Activated CD8-positive, alpha-beta memory T cell treated with anti-CD3 and anti-CD28 coated beads for 24 hours (primary cell): ENCODE data around the gene DCAF12.
"Not testable (repeated sequence)": the region's sequence is repeated elsewhere in the genome, so short reads cannot be mapped to it uniquely, and the experiment has no call there.

Experiments used
- DNase-seq: peaks from one replicate; pipeline ENCODE4 v3.0.0-alpha.2; 2020

The DCAF12 gene

DNA sequence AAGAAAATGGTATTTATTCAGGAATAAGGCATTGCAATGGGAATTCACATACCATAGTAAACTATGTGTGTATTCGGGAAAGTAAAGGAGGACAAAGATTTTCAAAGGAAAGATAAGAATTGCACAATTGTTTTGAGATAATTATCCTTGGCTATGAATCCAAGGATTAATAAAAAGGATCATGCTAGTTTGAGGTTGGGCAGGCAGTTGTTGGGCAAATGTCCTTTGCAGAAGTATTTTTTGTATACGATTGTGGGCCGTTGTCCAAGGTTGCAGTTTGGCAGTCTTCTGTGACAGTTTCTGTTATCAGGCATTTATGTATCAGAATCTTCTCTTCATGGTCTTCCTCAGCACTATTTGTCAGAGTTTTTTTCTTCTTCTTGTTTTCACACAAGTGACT is 67.2 kb downstream of the DCAF12 start:
- DNase-seq, result no peak

DNA sequence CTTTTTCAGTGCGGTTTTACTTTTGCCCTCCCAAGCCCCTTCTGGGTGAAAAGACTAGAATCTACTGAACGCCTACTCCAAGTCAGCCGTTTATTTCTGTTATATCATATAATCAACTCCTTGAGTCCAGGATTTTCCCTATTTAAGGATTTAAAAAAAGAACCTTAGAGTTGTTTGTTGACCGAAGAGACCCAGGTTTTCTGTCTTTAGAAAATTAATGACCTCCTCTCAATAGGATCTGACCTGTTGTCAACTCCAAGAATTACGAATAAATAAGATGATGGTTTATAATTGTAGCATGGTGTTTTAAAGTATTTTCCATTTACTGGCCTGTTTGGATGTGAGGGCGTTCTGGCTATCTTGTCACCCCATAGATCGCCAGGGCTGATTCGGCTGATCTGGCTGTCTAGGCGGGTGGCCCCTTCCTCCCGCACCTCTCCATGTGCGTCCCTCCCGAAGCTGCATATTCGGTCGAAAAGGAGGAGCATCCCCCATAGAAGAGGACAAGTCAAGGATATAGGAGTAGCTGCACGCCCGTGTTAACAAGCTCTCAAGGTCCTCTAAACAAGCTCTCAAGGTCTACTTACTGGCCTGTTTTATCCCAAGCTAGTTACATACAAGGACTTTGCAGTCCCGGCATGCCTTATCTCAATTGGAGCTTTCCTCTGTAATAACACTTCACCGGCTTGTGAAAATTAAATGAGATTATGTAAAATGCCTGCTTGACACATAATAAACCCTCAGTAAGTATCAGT is 76.7 kb downstream of the DCAF12 start:
- DNase-seq, result no peak

DNA sequence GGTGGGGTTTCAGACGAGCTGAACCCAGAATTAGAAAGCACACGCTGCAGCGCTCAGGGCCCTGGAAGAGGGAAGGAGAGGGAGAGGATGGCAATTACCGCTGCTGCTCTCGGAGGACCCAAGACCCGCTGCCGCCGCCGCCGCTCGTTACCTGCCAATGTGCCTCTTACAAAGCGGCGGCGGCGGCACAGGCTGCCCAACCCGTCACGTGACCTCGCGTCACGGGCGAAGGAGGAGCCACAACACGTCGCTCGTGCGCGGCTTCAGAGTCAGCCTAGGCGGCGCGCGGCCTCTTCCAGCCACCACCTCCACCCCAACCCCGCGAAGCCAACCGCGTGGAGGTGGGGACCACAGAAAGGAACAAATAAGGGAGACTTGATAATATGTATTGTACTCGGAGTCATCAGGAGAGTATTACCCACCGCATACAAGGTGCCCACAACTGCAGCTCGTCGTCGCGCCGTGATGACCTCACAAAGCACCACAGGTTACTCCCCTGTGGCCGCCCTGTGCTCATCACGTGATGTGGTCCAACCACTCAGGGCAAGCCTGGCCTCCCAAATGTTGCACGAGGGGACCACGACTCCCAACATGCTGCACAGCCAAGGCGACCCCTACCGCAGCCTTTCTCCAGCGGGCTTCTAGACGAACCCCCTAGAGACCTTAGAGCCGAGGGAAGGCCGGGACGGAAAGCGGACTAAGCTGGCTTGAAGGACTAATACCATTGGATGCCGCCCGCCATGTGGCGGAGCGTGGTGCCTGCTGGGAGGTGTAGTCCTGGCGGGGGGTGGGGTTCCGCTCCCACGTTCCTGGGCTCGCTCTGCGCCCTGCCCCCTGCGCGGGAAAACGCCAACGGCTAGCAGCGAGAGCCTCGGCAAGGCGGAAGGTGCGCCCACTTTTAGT is 77.5 kb downstream of the DCAF12 start, which contains the start of gene UBAP2:
TSS of gene UBAP2 (minus strand) at position 161 of the 903 bp plus-strand sequence. CDS start 31,739 bp downstream, outside the sequence.
- DNase-seq, result peak; percentile 99

DNA sequence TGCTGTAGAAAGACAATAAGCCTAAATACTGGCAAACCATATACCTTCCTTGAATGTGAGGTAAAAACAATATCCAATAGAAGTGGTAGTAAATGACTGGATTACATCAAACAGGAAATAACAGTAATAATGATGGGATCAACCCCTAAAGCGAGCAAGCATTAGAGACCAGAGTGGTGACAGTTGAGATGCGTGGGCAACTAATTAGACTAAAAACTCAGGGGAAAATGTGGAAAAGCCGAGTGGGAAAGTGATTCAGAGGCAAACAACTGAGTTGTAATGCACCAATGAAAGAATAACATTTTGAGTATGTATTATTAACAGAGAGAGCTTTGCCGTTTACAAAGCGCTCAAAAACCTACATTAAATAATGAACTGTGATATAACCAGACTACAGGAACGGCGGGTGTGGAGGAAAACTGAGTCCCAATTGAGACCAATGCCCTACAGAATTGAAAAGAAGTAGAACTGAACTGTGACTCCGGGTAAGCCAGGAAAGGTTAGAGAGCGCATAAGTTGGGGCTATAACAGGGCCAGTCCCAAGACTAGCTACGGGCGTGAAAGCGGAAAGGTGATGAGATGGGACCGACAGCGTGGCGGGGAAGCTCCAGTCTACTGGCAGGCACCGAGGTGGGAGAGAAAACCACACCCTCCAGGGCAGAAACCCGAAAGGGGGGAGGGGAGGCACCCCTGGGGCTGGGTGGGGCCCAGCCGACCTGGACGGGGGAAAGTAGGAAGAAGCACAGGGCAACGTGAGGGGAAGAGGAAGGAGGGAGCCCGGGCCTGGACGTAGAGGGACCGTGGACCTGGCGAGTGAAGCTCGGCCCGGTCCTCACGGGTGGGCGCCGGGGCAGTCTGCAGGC is 78.4 kb downstream of the DCAF12 start:
- peak; percentile 85 for DNase-seq

DNA sequence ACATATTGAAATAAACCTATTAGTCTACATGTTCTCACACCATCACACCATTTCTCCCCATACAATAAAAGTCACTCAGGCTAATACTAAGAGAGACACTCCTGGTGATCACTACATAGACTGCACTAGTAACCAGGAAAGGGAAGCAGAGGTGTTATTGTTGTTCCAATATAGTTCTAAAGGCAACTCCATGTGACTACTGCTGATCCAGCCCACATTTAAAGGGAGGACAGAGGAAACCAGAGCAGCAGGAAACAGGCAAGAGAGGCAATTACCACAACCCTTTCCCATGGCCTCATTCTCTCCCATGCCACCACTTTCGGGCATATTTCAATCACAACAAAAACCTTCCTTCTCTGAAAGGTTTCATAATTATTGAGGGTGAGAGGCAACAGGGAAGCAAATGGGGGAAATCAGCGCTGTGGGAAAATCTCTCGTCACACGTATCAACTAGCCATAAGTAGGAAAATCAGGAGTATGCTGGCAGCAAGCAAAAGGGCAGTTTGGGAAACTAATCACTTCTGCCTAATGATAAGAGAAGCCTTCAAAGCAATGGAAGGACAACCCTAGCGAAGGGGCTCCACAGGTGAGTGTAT is 79.6 kb downstream of the DCAF12 start:
- DNase-seq, result no peak

DNA sequence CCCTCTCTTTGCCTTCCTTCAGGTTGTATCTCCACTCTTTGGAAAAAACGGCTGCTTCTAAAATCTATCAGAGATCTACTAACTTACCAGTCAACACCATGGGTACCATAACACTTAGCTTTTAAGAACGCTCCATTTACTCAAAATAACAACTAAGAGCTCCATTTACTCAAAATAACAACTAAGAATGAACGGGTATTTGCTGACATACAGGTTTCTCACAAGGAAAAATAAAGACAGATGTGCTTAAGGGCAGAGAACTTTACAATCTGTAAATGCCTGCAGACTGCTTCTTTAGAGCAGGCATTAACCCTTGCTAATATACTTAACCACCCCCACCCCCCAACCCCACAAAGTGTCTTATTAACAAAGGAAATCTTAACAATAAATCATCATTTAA is 80.6 kb downstream of the DCAF12 start:
- DNase-seq, result no peak

DNA sequence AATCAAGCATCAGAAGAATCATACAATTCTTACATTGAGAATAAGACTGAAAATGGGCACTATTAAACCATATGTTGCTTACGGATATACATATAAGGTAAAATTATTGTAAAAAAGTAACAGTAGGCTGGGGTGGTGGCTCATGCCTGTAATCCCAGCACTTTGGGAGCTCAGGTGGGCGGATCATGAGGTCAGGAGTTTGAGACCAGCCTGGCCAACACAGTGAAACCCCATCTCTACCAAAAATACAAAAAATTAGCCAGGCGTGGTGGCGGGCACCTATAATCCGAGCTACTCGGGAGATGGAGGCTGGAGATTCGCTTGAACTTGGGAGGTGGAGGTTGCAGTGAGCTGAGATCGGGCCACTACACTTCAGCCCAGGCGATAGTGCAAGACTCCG is 84.4 kb downstream of the DCAF12 start:
- not testable (repeated sequence) for DNase-seq

DNA sequence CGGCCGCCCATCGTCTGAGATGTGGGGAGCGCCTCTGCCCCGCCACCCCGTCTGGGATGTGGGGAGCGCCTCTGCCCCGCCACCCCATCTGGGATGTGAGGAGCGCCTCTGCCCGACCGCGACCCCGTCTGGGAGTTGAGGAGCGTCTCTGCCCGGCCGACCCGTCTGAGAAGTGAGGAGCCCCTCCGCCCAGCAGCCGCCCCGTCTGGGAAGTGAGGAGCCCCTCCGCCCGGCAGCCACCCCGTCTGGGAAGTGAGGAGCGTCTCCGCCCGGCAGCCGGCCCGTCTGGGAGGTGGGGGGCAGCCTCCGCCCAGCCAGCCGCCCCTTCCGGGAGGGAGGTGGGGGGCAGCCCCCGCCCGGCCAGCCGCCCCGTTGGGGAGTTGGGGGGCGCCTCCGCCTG is 87.6 kb downstream of the DCAF12 start:
- not testable (repeated sequence) for DNase-seq

DNA sequence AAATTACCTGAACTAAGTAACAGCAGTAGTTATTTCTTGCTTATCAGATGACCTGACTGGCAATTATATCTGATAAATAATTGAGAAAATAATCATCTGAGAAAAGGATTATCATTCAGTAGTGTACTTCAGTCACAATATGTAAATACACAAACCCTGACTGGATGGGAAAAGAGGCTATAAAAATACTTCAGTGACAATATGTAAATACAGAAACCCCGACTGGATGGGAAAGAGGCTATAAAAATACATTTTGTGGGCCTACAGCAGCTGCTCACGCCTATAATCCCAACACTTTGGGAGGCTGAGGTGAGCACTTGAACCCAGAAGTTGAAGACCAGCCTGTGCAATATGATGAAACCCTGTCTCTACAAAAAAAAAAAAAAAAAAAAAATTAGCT is 88.9 kb downstream of the DCAF12 start:
- no peak for DNase-seq

DNA sequence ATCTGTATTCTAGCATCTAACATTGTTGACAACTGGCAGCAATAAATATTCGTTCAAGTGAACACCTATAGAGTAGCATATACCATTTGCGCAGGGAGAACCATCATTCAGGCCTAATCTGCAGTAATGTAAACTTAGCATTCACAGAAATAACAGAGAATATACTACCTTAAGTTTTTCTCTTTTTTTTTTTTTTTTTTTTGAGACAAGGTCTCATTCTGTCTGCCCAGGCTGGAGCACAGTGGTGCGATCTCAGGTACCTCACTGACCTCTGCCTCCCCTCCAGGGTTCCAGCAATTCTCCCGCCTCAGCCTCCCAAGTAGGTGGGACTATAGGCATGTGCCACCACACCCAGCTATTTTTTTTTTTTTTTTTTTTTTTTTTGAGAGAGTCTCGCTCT is 89.9 kb downstream of the DCAF12 start:
- DNase-seq, result no peak
